GM10248 (cell line): ENCODE results near the gene LRRTM1.
A peak's percentile ranks its signal among the peaks of the same experiment; 100 is the strongest.

Experiments
- CTCF ChIA-PET: fragments of 300-600 bp; sonication (Branson Sonifier 250); formaldehyde crosslinking; extraction: SDS; loops from one replicate; lab custom pipeline; 2021; ENCODE audit warnings: antibody characterized with exemption; lab: Yijun Ruan, JAX
- POLR2A ChIA-PET: fragments of 350-650 bp; sonication (Branson Sonifier 250); formaldehyde crosslinking; extraction: SDS; loops from one replicate; lab custom pipeline; 2020; ENCODE audit warnings: antibody characterized with exemption; lab: Yijun Ruan, JAX
- DNase-seq: peaks from one replicate; pipeline ENCODE4 v3.0.0; 2012; ENCODE audit errors: extremely low spot score
- TF ChIP-seq, protein P1 (sequence below): IDR thresholded peaks from 2 replicates; pipeline ENCODE4 v1.5.1; 2012; ENCODE audit warnings: mild to moderate bottlenecking, low read depth; ENCODE audit errors: extremely low read depth, missing control alignments, control extremely low read depth

Gene LRRTM1, protein sequence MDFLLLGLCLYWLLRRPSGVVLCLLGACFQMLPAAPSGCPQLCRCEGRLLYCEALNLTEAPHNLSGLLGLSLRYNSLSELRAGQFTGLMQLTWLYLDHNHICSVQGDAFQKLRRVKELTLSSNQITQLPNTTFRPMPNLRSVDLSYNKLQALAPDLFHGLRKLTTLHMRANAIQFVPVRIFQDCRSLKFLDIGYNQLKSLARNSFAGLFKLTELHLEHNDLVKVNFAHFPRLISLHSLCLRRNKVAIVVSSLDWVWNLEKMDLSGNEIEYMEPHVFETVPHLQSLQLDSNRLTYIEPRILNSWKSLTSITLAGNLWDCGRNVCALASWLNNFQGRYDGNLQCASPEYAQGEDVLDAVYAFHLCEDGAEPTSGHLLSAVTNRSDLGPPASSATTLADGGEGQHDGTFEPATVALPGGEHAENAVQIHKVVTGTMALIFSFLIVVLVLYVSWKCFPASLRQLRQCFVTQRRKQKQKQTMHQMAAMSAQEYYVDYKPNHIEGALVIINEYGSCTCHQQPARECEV

DNA sequence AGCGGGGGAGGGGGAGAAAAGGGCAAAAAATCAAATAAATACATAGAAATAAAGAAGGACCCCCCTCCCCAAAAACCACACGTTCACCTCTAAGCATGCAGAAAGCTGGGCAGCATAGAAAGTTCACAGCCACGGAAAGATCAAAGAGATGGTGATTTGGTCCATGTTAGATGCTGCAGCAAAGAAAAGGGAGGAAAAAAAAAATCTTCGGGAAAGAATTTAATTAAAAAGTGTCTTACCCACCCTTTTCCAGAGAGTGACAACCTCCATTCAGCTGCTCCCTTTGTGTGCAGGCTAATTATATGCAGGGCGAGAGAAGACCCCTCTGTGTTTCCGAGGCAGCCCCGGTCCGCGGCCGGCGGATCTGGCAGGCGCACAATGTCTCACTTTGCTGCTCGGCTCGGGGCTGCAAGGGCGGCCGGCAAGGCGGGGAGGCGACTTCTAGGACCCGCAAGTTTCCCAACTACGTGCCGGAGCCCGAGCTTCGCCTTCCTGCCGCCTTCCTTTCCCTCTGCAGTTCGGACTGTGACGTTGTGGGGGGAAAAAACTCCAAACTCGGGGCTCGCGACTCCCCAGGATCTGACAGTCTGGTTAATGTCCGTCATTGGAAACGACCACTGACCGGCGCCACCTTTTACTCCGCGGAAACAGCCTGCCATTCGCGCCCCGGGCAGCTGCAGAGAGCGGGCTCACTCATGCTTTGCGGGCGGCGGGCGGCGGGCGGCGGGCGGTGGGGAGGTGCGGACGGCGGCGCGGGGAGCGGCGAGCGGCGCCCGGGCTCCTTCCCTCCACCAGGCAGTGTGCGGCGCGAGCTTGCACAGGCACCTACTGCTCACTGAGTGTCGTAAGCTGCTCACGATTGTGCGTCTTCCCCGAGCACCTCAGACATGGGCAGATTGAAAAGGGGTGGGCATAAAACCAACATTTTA, at the start of gene LRRTM1:
LRRTM1 (minus strand) TSS at position 844 of the 929 bp plus-strand sequence. CDS start 933 bp downstream, outside the sequence.
- TF ChIP-seq, protein P1, sequence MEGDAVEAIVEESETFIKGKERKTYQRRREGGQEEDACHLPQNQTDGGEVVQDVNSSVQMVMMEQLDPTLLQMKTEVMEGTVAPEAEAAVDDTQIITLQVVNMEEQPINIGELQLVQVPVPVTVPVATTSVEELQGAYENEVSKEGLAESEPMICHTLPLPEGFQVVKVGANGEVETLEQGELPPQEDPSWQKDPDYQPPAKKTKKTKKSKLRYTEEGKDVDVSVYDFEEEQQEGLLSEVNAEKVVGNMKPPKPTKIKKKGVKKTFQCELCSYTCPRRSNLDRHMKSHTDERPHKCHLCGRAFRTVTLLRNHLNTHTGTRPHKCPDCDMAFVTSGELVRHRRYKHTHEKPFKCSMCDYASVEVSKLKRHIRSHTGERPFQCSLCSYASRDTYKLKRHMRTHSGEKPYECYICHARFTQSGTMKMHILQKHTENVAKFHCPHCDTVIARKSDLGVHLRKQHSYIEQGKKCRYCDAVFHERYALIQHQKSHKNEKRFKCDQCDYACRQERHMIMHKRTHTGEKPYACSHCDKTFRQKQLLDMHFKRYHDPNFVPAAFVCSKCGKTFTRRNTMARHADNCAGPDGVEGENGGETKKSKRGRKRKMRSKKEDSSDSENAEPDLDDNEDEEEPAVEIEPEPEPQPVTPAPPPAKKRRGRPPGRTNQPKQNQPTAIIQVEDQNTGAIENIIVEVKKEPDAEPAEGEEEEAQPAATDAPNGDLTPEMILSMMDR: no peak
- CTCF ChIA-PET: no interaction called here
- peak; percentile 14 for DNase-seq
- POLR2A ChIA-PET: no interaction called here

DNA sequence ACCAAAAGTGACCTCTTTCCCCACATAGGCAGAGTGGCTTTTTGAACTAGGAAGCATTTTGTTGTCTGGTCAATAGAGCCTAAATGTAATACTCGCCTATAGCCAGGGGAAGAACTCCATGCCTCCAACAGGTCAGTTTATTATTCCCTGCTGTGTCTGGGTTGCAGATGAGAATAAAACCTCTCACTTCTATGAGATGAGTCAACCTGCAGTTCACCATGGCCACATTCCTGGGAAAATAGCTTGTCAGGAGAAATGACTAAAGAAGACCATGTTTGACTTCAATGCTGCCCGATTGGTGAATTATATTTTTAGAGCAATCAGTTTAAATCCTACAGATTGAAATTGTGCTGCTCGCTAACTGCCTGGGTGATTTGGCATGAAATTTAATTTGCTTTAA, 46.7 kb upstream of the LRRTM1 start:
- POLR2A ChIA-PET: no interaction called here
- DNase-seq: no peak
- TF ChIP-seq, protein P1: no peak

DNA sequence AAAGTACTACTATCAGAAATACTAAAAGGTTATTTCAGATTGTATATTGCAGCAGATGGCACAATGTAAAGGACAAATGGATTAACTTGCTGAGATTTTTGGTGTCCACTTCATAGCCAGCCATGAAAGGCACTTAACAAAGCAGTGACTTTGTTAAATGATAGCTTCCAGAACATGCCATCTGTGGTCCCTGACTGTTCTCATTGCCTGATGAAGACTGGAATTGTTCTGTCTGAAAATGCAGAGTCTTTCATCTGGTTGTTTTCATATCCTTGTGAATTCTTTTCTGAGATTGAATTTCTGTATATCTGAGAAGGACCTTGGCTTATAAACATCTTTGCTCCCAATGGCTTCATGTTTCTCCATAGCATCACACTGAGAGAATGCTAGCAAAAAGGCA, 44.4 kb upstream of the LRRTM1 start:
- TF ChIP-seq, protein P1: no peak
- ChIA-PET CTCF (interaction anchor here (0.8 to 2.5 kb wide), 2 partner anchors 10 to 16 kb away, joined by 4 to 7 read pairs; no protein-coding TSS in a partner anchor), POLR2A (no interaction called here)
- no peak for DNase-seq

More for the DNA sequence above, 46.7 kb upstream of the LRRTM1 start:
- CTCF ChIA-PET: no interaction called here

DNA sequence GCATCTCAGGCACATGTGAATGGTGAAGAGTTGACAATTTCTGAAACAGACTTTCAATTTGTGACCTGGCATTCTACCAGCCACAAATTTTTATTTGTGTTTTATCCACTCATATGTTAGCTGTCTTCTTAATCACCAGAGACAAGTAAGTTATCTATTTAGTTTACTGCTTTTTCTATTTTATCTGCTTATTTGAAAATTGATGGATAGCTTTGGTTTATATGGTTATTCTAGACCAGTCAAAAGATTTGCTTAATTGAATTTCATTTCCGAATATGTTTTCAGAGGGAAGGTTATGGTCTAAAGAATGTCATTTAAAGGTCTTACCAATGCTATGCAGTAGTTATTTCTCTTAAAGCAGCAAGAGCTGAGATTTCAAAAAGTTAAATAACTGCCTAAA, 43.5 kb upstream of the LRRTM1 start:
- no peak for DNase-seq
- TF ChIP-seq, protein P1: no peak
- POLR2A ChIA-PET: no interaction called here
- CTCF ChIA-PET: interaction anchor here (0.8 to 2.5 kb wide), 2 partner anchors 9 to 17 kb away, joined by 4 to 7 read pairs; no protein-coding TSS in a partner anchor

DNA sequence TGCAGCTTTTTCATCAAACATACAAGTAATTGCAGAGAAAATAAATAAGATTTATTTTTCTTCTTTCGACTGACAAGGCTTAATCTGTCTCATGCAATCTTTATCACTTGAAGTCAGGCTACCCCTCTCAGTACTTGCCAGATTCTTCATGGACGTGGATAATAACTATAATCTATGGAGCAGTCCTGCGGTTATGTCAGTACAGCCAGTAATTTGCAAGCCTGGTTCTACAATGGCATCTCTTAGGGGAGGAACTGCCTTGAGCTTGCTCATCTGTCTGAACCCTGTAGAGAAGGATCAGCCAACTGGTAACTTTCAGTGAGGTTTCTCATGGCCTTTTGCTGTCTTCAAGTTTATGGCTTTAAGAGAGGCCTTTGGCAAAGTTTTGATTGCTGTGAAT, 35.5 kb upstream of the LRRTM1 start:
- ChIA-PET POLR2A (no interaction called here), CTCF (interaction anchor here (2.2 kb wide), 1 partner anchor 8 kb away, joined by 7 read pairs; no protein-coding TSS in a partner anchor)
- TF ChIP-seq, protein P1: no peak
- no peak for DNase-seq

DNA sequence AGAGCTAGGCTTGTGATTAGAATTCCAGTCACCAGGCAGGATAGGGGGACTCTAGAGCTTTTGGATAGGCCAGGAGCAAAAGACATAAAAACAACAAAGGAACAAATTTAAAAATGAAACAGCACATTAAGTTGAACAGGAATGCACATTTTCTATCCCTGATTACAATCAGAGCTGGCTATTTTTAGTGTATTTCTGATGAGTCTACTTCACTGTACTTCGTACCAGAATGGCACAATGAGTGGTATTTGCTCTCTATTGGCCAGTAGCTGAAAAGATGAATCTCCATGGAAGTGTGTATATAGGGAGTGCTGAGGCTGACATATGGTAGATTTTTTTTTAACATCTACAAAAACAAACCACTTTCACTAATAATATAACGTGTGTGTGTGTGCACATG, 34.2 kb upstream of the LRRTM1 start:
- ChIA-PET POLR2A (no interaction called here), CTCF (interaction anchor here (2.2 kb wide), 1 partner anchor 9 kb away, joined by 7 read pairs; no protein-coding TSS in a partner anchor)
- TF ChIP-seq, protein P1: no peak
- DNase-seq: no peak
